ENCODE measurements around the gene DPEP1.
"Not testable (repeated sequence)": the region's sequence is repeated elsewhere in the genome, so short reads cannot be mapped to it uniquely, and the experiment has no call there.

Gene DPEP1

GRCh38 chr16:89656435-89657121, 43.1 kb downstream of the DPEP1 start:
- no peak for DNase-seq

- DNase-seq: peak; percentile 17
These were observed 44.2 kb downstream of the DPEP1 start, which contains the start of the genes CHMP1A and SPATA33 for GRCh38 chr16:89657442-89658220. Gene CHMP1A (minus strand): TSS chr16:89657708. CDS start chr16:89657588, 120 bp downstream. Gene SPATA33 (plus strand): TSS chr16:89657836. CDS start chr16:89657912, 76 bp downstream.

GRCh38 chr16:89658221-89658879, 44.9 kb downstream of the DPEP1 start:
- no peak for DNase-seq

- DNase-seq: no peak
These were observed 46.7 kb downstream of the DPEP1 start for GRCh38 chr16:89660146-89660545.

GRCh38 chr16:89661215-89661614, 47.8 kb downstream of the DPEP1 start:
- DNase-seq: no peak

- not testable (repeated sequence) for DNase-seq
These were observed 50.8 kb downstream of the DPEP1 start for GRCh38 chr16:89664238-89664637.

- DNase-seq: not testable (repeated sequence)
These were observed 53.6 kb downstream of the DPEP1 start for GRCh38 chr16:89667000-89667399.

- no peak for DNase-seq
These were observed 54.2 kb downstream of the DPEP1 start for GRCh38 chr16:89667633-89668032.

- no peak for DNase-seq
These were observed 55.3 kb downstream of the DPEP1 start for GRCh38 chr16:89668790-89669158.

GRCh38 chr16:89669755-89670154, 56.3 kb downstream of the DPEP1 start:
- no peak for DNase-seq

- no peak for DNase-seq
These were observed 57.3 kb downstream of the DPEP1 start for GRCh38 chr16:89670496-89671431.

- DNase-seq: not testable (repeated sequence)
These were observed 58.1 kb downstream of the DPEP1 start for GRCh38 chr16:89671565-89671964.

- no peak for DNase-seq
These were observed 58.9 kb downstream of the DPEP1 start for GRCh38 chr16:89672177-89672941.

GRCh38 chr16:89678258-89678657, 64.8 kb downstream of the DPEP1 start:
- DNase-seq: no peak

- no peak for DNase-seq
These were observed 72.5 kb downstream of the DPEP1 start for GRCh38 chr16:89685916-89686315.

- no peak for DNase-seq
These were observed 73.2 kb downstream of the DPEP1 start, which contains the start of gene CDK10 for GRCh38 chr16:89686520-89687091. Gene CDK10 (plus strand): TSS chr16:89686689. CDS start chr16:89686711, 22 bp downstream.

GRCh38 chr16:89687092-89687940, 73.9 kb downstream of the DPEP1 start:
- DNase-seq: no peak

All from NCI-H2081 treated with DMSO at 0.1 percent for 48 hours (cell line).